Fibroblast of lung (primary cell): ENCODE data around the gene SH3BGRL3. TPM values are rescaled to one million over a fixed set of nuclear protein-coding genes. Genes with fewer than 3 reads are reported as not detected.
A peak's percentile ranks its signal among the peaks of the same experiment; 100 is the strongest.

Experiments used
- DNase-seq, 2 donors: peaks; one replicate each; pipeline versions ENCODE4 v3.0.0 to v3.0.0-alpha.2; 2010; ENCODE audit warnings: low read depth in 2 of 2
- H2AFZ ChIP-seq: 2 replicates; pipeline ENCODE4 v1.5.1; 2012; ENCODE audit warnings: low read length, control low read depth, inconsistent platforms
- H3K27ac ChIP-seq: 2 replicates; pipeline ENCODE4 v1.5.1; 2011; ENCODE audit warnings: low read length, control low read depth; ENCODE audit not compliant: insufficient read depth
- H3K27me3 ChIP-seq: 2 replicates; pipeline ENCODE4 v1.5.1; 2011; ENCODE audit warnings: mild to moderate bottlenecking, low read length; ENCODE audit not compliant: control insufficient read depth, insufficient read depth
- H3K36me3 ChIP-seq: 2 replicates; pipeline ENCODE4 v1.5.1; 2011; ENCODE audit warnings: low read length; ENCODE audit not compliant: control insufficient read depth, insufficient read depth
- H3K4me1 ChIP-seq: 2 replicates; pipeline ENCODE4 v1.5.1; 2011; ENCODE audit warnings: low read length; ENCODE audit not compliant: control insufficient read depth, insufficient read depth; ENCODE audit errors: extremely low read depth
- H3K4me2 ChIP-seq: 2 replicates; pipeline ENCODE4 v1.5.1; 2011; ENCODE audit warnings: low read length, control low read depth; ENCODE audit not compliant: insufficient read depth; ENCODE audit errors: extremely low read depth
- H3K4me3 ChIP-seq, 4 experiments: fragments of 200-600 bp in 1 of 4; sonication (generic) in 1 of 4; replicated peaks in 1 of 4; 2 replicates each; pipeline ENCODE4 v1.5.1; 2011 to 2016; ENCODE audit warnings: low read length in 4 of 4, low read depth in 3 of 4, mild to moderate bottlenecking in 3 of 4, control low read depth in 2 of 4, inconsistent platforms in 1 of 4, mixed read lengths in 1 of 4; ENCODE audit not compliant: insufficient read depth in 1 of 4; ENCODE audit errors: control extremely low read depth in 1 of 4
- H3K79me2 ChIP-seq: 2 replicates; pipeline ENCODE4 v1.5.1; 2012; ENCODE audit warnings: mild to moderate bottlenecking, low read length, inconsistent platforms; ENCODE audit not compliant: control insufficient read depth, insufficient read depth
- H3K9ac ChIP-seq: 2 replicates; pipeline ENCODE4 v1.5.1; 2011; ENCODE audit warnings: mild to moderate bottlenecking, low read length, control low read depth; ENCODE audit not compliant: insufficient read depth
- H3K9me3 ChIP-seq: 2 replicates; pipeline ENCODE4 v1.5.1; 2012; ENCODE audit warnings: low read depth, low read length; ENCODE audit not compliant: control insufficient read depth, insufficient read depth
- H4K20me1 ChIP-seq: 2 replicates; pipeline ENCODE4 v1.5.1; 2011; ENCODE audit warnings: low read length; ENCODE audit not compliant: control insufficient read depth, insufficient read depth; ENCODE audit errors: extremely low read depth
- CTCF ChIP-seq, 2 donors: IDR thresholded peaks in 1 of 2; conservative IDR thresholded peaks in 1 of 2; 1 replicate in 1 of 2; 2 replicates in 1 of 2; pipeline ENCODE4 v1.5.1; 2011 to 2012; ENCODE audit warnings: low read length in 2 of 2, control low read depth in 1 of 2, inconsistent platforms in 1 of 2, low read depth in 1 of 2, mild to moderate bottlenecking in 1 of 2
- EZH2 ChIP-seq: IDR thresholded peaks from 2 replicates; pipeline ENCODE4 v1.5.1; 2012; ENCODE audit warnings: low read length, control low read depth, mild to moderate bottlenecking; ENCODE audit errors: missing control alignments
- polyA plus RNA-seq, 2 donors: library from polyadenylated mRNA; depleted of rRNA in 1 of 2; stranded (reverse) in 1 of 2; unstranded in 1 of 2; fragments of >200 nt; gene quantifications; 2 replicates each; pipeline ENCODE4 v1.2.1, GENCODE V29; 2011 to 2012; ENCODE audit warnings: missing spikeins in 1 of 2
- total RNA-seq: library from RNA; depleted of rRNA; stranded (reverse); fragments of >200 nt; gene quantifications from 2 replicates; pipeline ENCODE4 v1.2.1, GENCODE V29; 2014

SH3BGRL3 gene
- total and polyA plus RNA-seq, 2 donors (not counting 1 experiment from before 2014, with no cell fraction given): 39.6 to 200 TPM

GRCh38 chr1:26288311-26288941 lies 8.5 kb downstream of the SH3BGRL3 start:
- DNase-seq: peak in 1 of 2 donors; percentile 27
- Histone ChIP-seq H3K4me1 (peaks cover 27% of the 10 kb centered on the region), H3K27me3 (no peaks in the 10 kb centered on the region), H4K20me1 (no peaks in the 10 kb centered on the region), H3K9ac (no peak overlapping the region), H3K36me3 (peaks cover 9% of the 10 kb centered on the region), H3K27ac (no peak overlapping the region), H3K9me3 (no peaks in the 10 kb centered on the region), H2AFZ (no peak overlapping the region), H3K4me3 (no peak overlapping the region), H3K4me2 (no peak overlapping the region), H3K79me2 (peaks cover under 1% of the 10 kb centered on the region)
- TF ChIP-seq CTCF (conservative IDR thresholded peaks at IDR 0.05 in 1 of 2, IDR thresholded peaks at IDR 0.05 in 1 of 2; ENCODE audit: low read depth in 1 of 2, low read length in 2 of 2) (no peak), EZH2 (no peak)

GRCh38 chr1:26289158-26290059 lies 9.5 kb downstream of the SH3BGRL3 start:
- Histone ChIP-seq H2AFZ (no peak overlapping the region), H3K27ac (no peak overlapping the region), H4K20me1 (no peaks in the 10 kb centered on the region), H3K79me2 (no peaks in the 10 kb centered on the region), H3K9ac (no peak overlapping the region), H3K36me3 (peaks cover 6% of the 10 kb centered on the region), H3K27me3 (no peaks in the 10 kb centered on the region), H3K4me3 (no peak overlapping the region), H3K4me1 (peaks cover 21% of the 10 kb centered on the region), H3K4me2 (no peak overlapping the region), H3K9me3 (no peaks in the 10 kb centered on the region)
- TF ChIP-seq CTCF (conservative IDR thresholded peaks at IDR 0.05 in 1 of 2, IDR thresholded peaks at IDR 0.05 in 1 of 2; ENCODE audit: low read depth in 1 of 2, low read length in 2 of 2): no peak
- TF ChIP-seq EZH2: no peak
- no peak for DNase-seq

- no peak overlapping the region for H3K4me2 ChIP-seq
- no peaks in the 10 kb centered on the region for H3K27me3 ChIP-seq
- no peaks in the 10 kb centered on the region for H3K9me3 ChIP-seq
- no peaks in the 10 kb centered on the region for H3K79me2 ChIP-seq
- no peak overlapping the region for H2AFZ ChIP-seq
- H3K4me1 ChIP-seq: peaks cover 12% of the 10 kb centered on the region
- TF ChIP-seq EZH2 (no peak), CTCF (conservative IDR thresholded peaks at IDR 0.05 in 1 of 2, IDR thresholded peaks at IDR 0.05 in 1 of 2; ENCODE audit: low read depth in 1 of 2, low read length in 2 of 2) (no peak)
- H3K4me3 ChIP-seq: no peak overlapping the region
- H3K9ac ChIP-seq: no peak overlapping the region
- no peak for DNase-seq
- no peaks in the 10 kb centered on the region for H4K20me1 ChIP-seq
- peaks cover 2% of the 10 kb centered on the region for H3K36me3 ChIP-seq
- no peak overlapping the region for H3K27ac ChIP-seq
Measured at GRCh38 chr1:26290122-26290881, 10.4 kb downstream of the SH3BGRL3 start.
